Activated CD8-positive, alpha-beta T cell treated with anti-CD3 and anti-CD28 coated beads for 36 hours (primary cell): ENCODE measurements around the gene PYDC1. TPM values are rescaled to one million over a fixed set of nuclear protein-coding genes. Genes with fewer than 3 reads are reported as not detected.

Experiments used
- ATAC-seq: fragments of 200-7000 bp; cut with Tn5 transposase; one replicate; pipeline ENCODE4 v1.10.0; 2021; ENCODE audit warnings: mild to moderate bottlenecking, moderate library complexity
- CTCF ChIA-PET: fragments of 350-600 bp; sonication (Branson Sonifier 250); formaldehyde crosslinking; loops from one replicate; lab custom pipeline; 2021; ENCODE audit warnings: antibody characterized with exemption; lab: Charles Lee
- POLR2A ChIA-PET: fragments of 350-600 bp; sonication (Branson Sonifier 250); formaldehyde crosslinking; loops from one replicate; lab custom pipeline; 2021; ENCODE audit warnings: antibody characterized with exemption; lab: Charles Lee
- DNase-seq: peaks from one replicate; pipeline ENCODE4 v3.0.0-alpha.2; 2020
- H3K27ac Mint-ChIP-seq: one replicate; pipeline ENCODE4 v1.8.0; 2021; ENCODE audit warnings: mild to moderate bottlenecking, mixed read lengths
- H3K27me3 Mint-ChIP-seq: one replicate; pipeline ENCODE4 v1.8.0; 2021; ENCODE audit warnings: mixed read lengths
- H3K36me3 Mint-ChIP-seq: one replicate; pipeline ENCODE4 v1.8.0; 2021; ENCODE audit warnings: low read depth, mixed read lengths
- H3K4me1 Mint-ChIP-seq: one replicate; pipeline ENCODE4 v1.8.0; 2021; ENCODE audit warnings: low read depth, mixed read lengths
- H3K4me3 Mint-ChIP-seq: one replicate; pipeline ENCODE4 v1.8.0; 2021; ENCODE audit warnings: mild to moderate bottlenecking, moderate library complexity, mixed read lengths
- H3K9me3 Mint-ChIP-seq: one replicate; pipeline ENCODE4 v1.8.0; 2021; ENCODE audit warnings: mixed read lengths
- CTCF ChIP-seq: fragments of 200-600 bp; IDR thresholded peaks from one replicate; pipeline ENCODE4 v1.8.0; 2022; ENCODE audit warnings: antibody characterized with exemption, mild to moderate bottlenecking
- intact Hi-C: fragments of 100-400 bp; cut with micrococcal nuclease; formaldehyde crosslinking; loops from one replicate; pipeline ENCODE4 v1.10.0; 2022
- total RNA-seq, 2 experiments: library from RNA; stranded (reverse); gene quantifications; one replicate each; pipeline ENCODE4 v1.2.3, GENCODE V29; 2021

PYDC1 gene
- total RNA-seq, 2 experiments from 2014 or later: not detected

- POLR2A ChIA-PET: interaction anchor here (1.0 to 17.2 kb wide), 6 partner anchors 8 to 254 kb away, joined by 3 to 482 read pairs (median 4); partner anchors contain the start of genes FUS, PYCARD, PYDC1 and ZNF843
- H3K36me3 Mint-ChIP-seq: peaks cover 94% of the 10 kb centered on the region
- H3K27ac Mint-ChIP-seq: peak overlapping the region; percentile 82
- no peaks in the 10 kb centered on the region for H3K27me3 Mint-ChIP-seq
- DNase-seq (no peak), ATAC-seq (no peak)
- H3K4me3 Mint-ChIP-seq: no peak overlapping the region
- H3K4me1 Mint-ChIP-seq: peaks cover 85% of the 10 kb centered on the region
- H3K9me3 Mint-ChIP-seq: no peaks in the 10 kb centered on the region
- intact Hi-C loops: loop anchor here (10.0 kb wide), 1 partner anchor 685 kb away; the partner anchor contains the start of gene ZNF267
- TF ChIP-seq CTCF: no peak
- CTCF ChIA-PET: interaction anchor here (1.1 kb wide), 1 partner anchor 13 kb away, joined by 4 read pairs; the partner anchor contains the start of gene PYCARD
Observed at GRCh38 chr16:31189412-31189778, 27.5 kb downstream of the PYDC1 start.

- ATAC-seq: peak; percentile 3
Observed at GRCh38 chr16:31188450-31189411, 28.2 kb downstream of the PYDC1 start.

GRCh38 chr16:31187808-31188189 is 29.1 kb downstream of the PYDC1 start:
- Mint-ChIP-seq H3K4me3 (no peak overlapping the region), H3K27ac (peak overlapping the region; percentile 82), H3K36me3 (peaks cover 97% of the 10 kb centered on the region), H3K27me3 (no peaks in the 10 kb centered on the region), H3K9me3 (no peaks in the 10 kb centered on the region), H3K4me1 (peaks cover 89% of the 10 kb centered on the region)
- ChIA-PET CTCF (interaction anchor here (1.0 to 1.1 kb wide), 2 partner anchors 11 to 195 kb away, joined by 4 read pairs; no protein-coding TSS in a partner anchor), POLR2A (interaction anchor here (0.7 to 13.8 kb wide), 6 partner anchors 9 to 271 kb away, joined by 3 to 482 read pairs (median 3); partner anchors contain the start of gene PYCARD)
- TF ChIP-seq CTCF: no peak
- intact Hi-C loops: loop anchor here (10.0 kb wide), 1 partner anchor 687 kb away; the partner anchor contains the start of gene ZNF267
- ATAC-seq (peak; percentile 11), DNase-seq (peak; percentile 30)

More at GRCh38 chr16:31188450-31189411, 28.2 kb downstream of the PYDC1 start:
- Mint-ChIP-seq H3K4me3 (peak overlapping the region; percentile 3), H3K27ac (peak overlapping the region; percentile 82), H3K27me3 (no peaks in the 10 kb centered on the region), H3K36me3 (peaks cover 95% of the 10 kb centered on the region), H3K4me1 (peaks cover 86% of the 10 kb centered on the region), H3K9me3 (no peaks in the 10 kb centered on the region)
- no peak for TF ChIP-seq CTCF
- intact Hi-C loops: loop anchor here (10.0 kb wide), 1 partner anchor 686 kb away; the partner anchor contains the start of gene ZNF267
- CTCF ChIA-PET: interaction anchor here (1.1 kb wide), 1 partner anchor 13 kb away, joined by 4 read pairs; the partner anchor contains the start of gene PYCARD
- DNase-seq: no peak
- POLR2A ChIA-PET: interaction anchor here (1.2 to 17.2 kb wide), 7 partner anchors 7 to 270 kb away, joined by 3 to 482 read pairs (median 15); partner anchors contain the start of genes FUS, PYCARD and PYDC1

- peak overlapping the region; percentile 1 for H3K4me3 Mint-ChIP-seq
- no peak for DNase-seq
- no peak for TF ChIP-seq CTCF
- intact Hi-C loops: loop anchor here (10.0 kb wide), 1 partner anchor 688 kb away; the partner anchor contains the start of gene ZNF267
- H3K4me1 Mint-ChIP-seq: peaks cover 95% of the 10 kb centered on the region
- H3K9me3 Mint-ChIP-seq: no peaks in the 10 kb centered on the region
- H3K27me3 Mint-ChIP-seq: no peaks in the 10 kb centered on the region
- ATAC-seq: no peak
- ChIA-PET CTCF (interaction anchor here (1.0 to 1.1 kb wide), 3 partner anchors 11 to 195 kb away, joined by 3 to 4 read pairs (median 4); no protein-coding TSS in a partner anchor), POLR2A (interaction anchor here (0.7 to 13.8 kb wide), 8 partner anchors 8 to 271 kb away, joined by 3 to 482 read pairs (median 4); partner anchors contain the start of genes PYCARD, ZNF646 and ZNF668)
- peak overlapping the region; percentile 82 for H3K27ac Mint-ChIP-seq
- H3K36me3 Mint-ChIP-seq: peaks cover 98% of the 10 kb centered on the region
Observed at GRCh38 chr16:31186930-31187807, 29.8 kb downstream of the PYDC1 start.
